Measurements from ENCODE around the gene WASHC3. TPM values are rescaled to one million over a fixed set of nuclear protein-coding genes. Genes with fewer than 3 reads are reported as not detected.

Gene WASHC3
- total and polyA plus RNA-seq, 2 experiments from 2014 or later: 6.6 to 24.6 TPM

Other genes with a start within 250 kb of the WASHC3 start
- gene GNPTAB, start 231.0 kb downstream of the WASHC3 start, total RNA-seq (2014; rRNA removed; shearing (Covaris generic)): 54.1 and 58.3 TPM in 2 replicates
- 21.6 and 23.6 TPM in 2 replicates for gene GNPTAB, start 231.0 kb downstream of the WASHC3 start, polyA plus RNA-seq (2016; fragmentation: Nextera tagmentation; extraction: Ambion mirVana)
- 5.4 and 5.7 TPM in 2 replicates for gene DRAM1, start 184.4 kb downstream of the WASHC3 start, total RNA-seq (2014; rRNA removed; shearing (Covaris generic))
- gene DRAM1, start 184.4 kb downstream of the WASHC3 start, polyA plus RNA-seq (2016; fragmentation: Nextera tagmentation; extraction: Ambion mirVana): 8.5 and 8.6 TPM in 2 replicates
- gene NUP37, start 58.1 kb upstream of the WASHC3 start, total RNA-seq (2014; rRNA removed; shearing (Covaris generic)): 79.4 and 105 TPM in 2 replicates
- gene NUP37, start 58.1 kb upstream of the WASHC3 start, polyA plus RNA-seq (2016; fragmentation: Nextera tagmentation; extraction: Ambion mirVana): 63.3 and 68.7 TPM in 2 replicates
- 44.6 and 44.8 TPM in 2 replicates for gene PARPBP, start 58.2 kb upstream of the WASHC3 start, total RNA-seq (2014; rRNA removed; shearing (Covaris generic))
- 31.7 and 37.3 TPM in 2 replicates for gene PARPBP, start 58.2 kb upstream of the WASHC3 start, polyA plus RNA-seq (2016; fragmentation: Nextera tagmentation; extraction: Ambion mirVana)
- gene PMCH, start 135.8 kb upstream of the WASHC3 start, total RNA-seq (2014; rRNA removed; shearing (Covaris generic)): not detected in 2 replicates
- 0.64 and 1.1 TPM in 2 replicates for gene PMCH, start 135.8 kb upstream of the WASHC3 start, polyA plus RNA-seq (2016; fragmentation: Nextera tagmentation; extraction: Ambion mirVana)